ENCODE data around the gene KIF21B. TPM values are rescaled to one million over a fixed set of nuclear protein-coding genes. Genes with fewer than 3 reads are reported as not detected.

KIF21B gene
- total and polyA plus RNA-seq, 2 of the 8 experiments (the other 6 are each of a cell fraction or from before 2014, with no cell fraction given), result 10.8 to 26.5 TPM

GRCh38 chr1:201017828-201018163, 5.7 kb downstream of the KIF21B start (continued):
- no peak for TF ChIP-seq CHD2 (IDR thresholded peaks at IDR 0.05; ENCODE audit: low read length)
- no peak for TF ChIP-seq FOSL1 (IDR thresholded peaks at IDR 0.05; ENCODE audit: insufficient read depth, low read depth, low read length)
- TF ChIP-seq HDAC2 (IDR thresholded peaks at IDR 0.05; ENCODE audit: borderline replicate concordance in 1 of 2, low read depth in 2 of 2, low read length in 2 of 2), result no peak
- no peak for TF ChIP-seq EP300 (IDR thresholded peaks at IDR 0.05; ENCODE audit: borderline replicate concordance in 1 of 2, low read depth in 2 of 2, low read length in 2 of 2)
- TF ChIP-seq CEBPB (IDR thresholded peaks at IDR 0.05; ENCODE audit: low read depth, low read length), result no peak
- no peak for TF ChIP-seq NRF1 (IDR thresholded peaks at IDR 0.05; ENCODE audit: low read depth, low read length)
- TF ChIP-seq TBP (IDR thresholded peaks at IDR 0.05; ENCODE audit: low read depth, low read length), result no peak
